Esophagus squamous epithelium (tissue), 5 donors: ENCODE measurements around the gene FIBP. TPM values are rescaled to one million over a fixed set of nuclear protein-coding genes. Genes with fewer than 3 reads are reported as not detected.

ENCODE experiments used
- DNase-seq: peaks from one replicate; lab custom pipeline; 2025; lab: John Stamatoyannopoulos, UW
- H3K27ac ChIP-seq, 4 donors: fragments of 200-600 bp; sonication (generic); one replicate each; pipeline ENCODE4 v1.5.1; 2016 to 2019; ENCODE audit warnings: mild to moderate bottlenecking in 1 of 4
- H3K27me3 ChIP-seq, 4 donors: fragments of 200-600 bp; sonication (generic); 1 replicate in 3 of 4; 2 replicates in 1 of 4; pipeline versions ENCODE4 v1.5.1 to v1.6.0; 2017 to 2021; ENCODE audit warnings: antibody characterized with exemption in 1 of 4
- H3K36me3 ChIP-seq, 3 donors: fragments of 200-600 bp; sonication (generic); one replicate each; pipeline ENCODE4 v1.5.1; 2016 to 2019
- H3K4me1 ChIP-seq, 3 donors: fragments of 200-600 bp; sonication (generic); one replicate each; pipeline ENCODE4 v1.5.1; 2017 to 2019
- H3K4me3 ChIP-seq, 4 donors: fragments of 200-600 bp; sonication (generic); 1 replicate in 3 of 4; 2 replicates in 1 of 4; pipeline ENCODE4 v1.5.1; 2016 to 2019; ENCODE audit warnings: mild to moderate bottlenecking in 2 of 4, moderate library complexity in 1 of 4
- H3K9me3 ChIP-seq, 3 donors: fragments of 200-600 bp; sonication (generic); one replicate each; pipeline ENCODE4 v1.5.1; 2016 to 2019
- CTCF ChIP-seq, 6 experiments: fragments of 450-650 bp in 4 of 6; fragments of 200-600 bp in 2 of 6; sonication (generic) in 2 of 6; IDR thresholded peaks; one replicate each; pipeline ENCODE4 v1.5.1; 2016 to 2019; ENCODE audit warnings: antibody characterized with exemption in 6 of 6, mild to moderate bottlenecking in 4 of 6, moderate library complexity in 4 of 6
- POLR2A ChIP-seq, 4 donors: fragments of 450-650 bp; IDR thresholded peaks; one replicate each; pipeline ENCODE4 v1.6.1; 2017; ENCODE audit warnings: antibody characterized with exemption in 4 of 4, mild to moderate bottlenecking in 4 of 4, moderate library complexity in 3 of 4
- WGBS, 2 donors: methylation state at CpG; one replicate each; pipeline ENCODE4 v1.1.5; 2018; 5-methylcytosine and 5-hydroxymethylcytosine counted together
- intact Hi-C: fragments of 100-400 bp; cut with DNase I; formaldehyde crosslinking; loops from one replicate; pipeline ENCODE4 v1.15.0; 2022
- total RNA-seq, 4 donors: library from RNA; depleted of rRNA; stranded (reverse); fragments of >200 nt; gene quantifications; one replicate each; pipeline ENCODE4 v1.1.0, GENCODE V29; 2016
- donor health status: DM: yes; HTN: yes; CAD: no.

Gene FIBP
- total RNA-seq, 4 donors from 2014 or later, result 35.7 to 60.1 (median 38.4) TPM

- 3 to 14% methylated on average over 8 to 11 of the region's 57 CpGs for WGBS, 2 donors
- intact Hi-C loops, result no loop called here
- Histone ChIP-seq H3K36me3 (peaks cover 0 to 30% (median 0%) of the 10 kb centered on the region in 3 donors), H3K9me3 (no peaks in the 10 kb centered on the region), H3K27ac (peak overlapping the region; percentile 93 to 98 (median 97)), H3K4me1 (peaks cover 53 to 78% (median 57%) of the 10 kb centered on the region in 3 donors), H3K27me3 (no peaks in the 10 kb centered on the region), H3K4me3 (peak overlapping the region; percentile 64 to 90 (median 83))
- TF ChIP-seq POLR2A (IDR thresholded peaks at IDR 0.05) (peak in 1 of 4 donors; percentile 11), CTCF (IDR thresholded peaks at IDR 0.05) (peak in 1 of 6 experiments; percentile 3)
- no peak for DNase-seq
Measured at GRCh38 chr11:65891219-65892136, 3.2 kb upstream of the FIBP start.

GRCh38 chr11:65890324-65891218 lies 2.3 kb upstream of the FIBP start, which contains the start of gene CCDC85B:
Gene CCDC85B (plus strand): TSS chr11:65890673. CDS start chr11:65890784, 111 bp downstream.
- intact Hi-C loops, result no loop called here
- H3K27ac ChIP-seq, result peak within 1 kb of the TSS; percentile 93 to 98 (median 97)
- no peaks in the 10 kb centered on the region for H3K27me3 ChIP-seq
- no peaks in the 10 kb centered on the region for H3K9me3 ChIP-seq
- peak within 1 kb of the TSS; percentile 64 to 90 (median 83) for H3K4me3 ChIP-seq
- peak; percentile 91 for DNase-seq
- TF ChIP-seq CTCF (IDR thresholded peaks at IDR 0.05) (peak in 3 of 6 experiments; percentile 20 to 25 (median 20)), POLR2A (IDR thresholded peaks at IDR 0.05) (peak in 3 of 4 donors; percentile 82 to 99 (median 96))
- H3K36me3 ChIP-seq, result peaks cover 0 to 38% (median 3%) of the 10 kb centered on the region in 3 donors
- WGBS, 2 donors, result 0% methylated on average over 7 to 9 of the region's 94 CpGs
- H3K4me1 ChIP-seq, result peaks cover 53 to 82% (median 57%) of the 10 kb centered on the region in 3 donors

- no peak for DNase-seq
- Histone ChIP-seq H3K27me3 (no peaks in the 10 kb centered on the region), H3K36me3 (peaks cover 0 to 52% (median 11%) of the 10 kb centered on the region in 3 donors), H3K9me3 (no peaks in the 10 kb centered on the region), H3K4me1 (peaks cover 37 to 74% (median 40%) of the 10 kb centered on the region in 3 donors), H3K27ac (peak overlapping the region; percentile 93 to 98 (median 97)), H3K4me3 (peak overlapping the region; percentile 56 to 90 (median 83))
- WGBS, 2 donors, result 3 to 50% methylated on average over 1 to 6 of the region's 23 CpGs
- intact Hi-C loops, result no loop called here
- TF ChIP-seq POLR2A (IDR thresholded peaks at IDR 0.05) (no peak), CTCF (IDR thresholded peaks at IDR 0.05) (no peak)
Measured at GRCh38 chr11:65887723-65888162, 528 bp downstream of the FIBP start.

- Histone ChIP-seq H3K27ac (peak overlapping the region; percentile 93 to 98 (median 97)), H3K36me3 (peaks cover 0 to 52% (median 11%) of the 10 kb centered on the region in 3 donors), H3K9me3 (no peaks in the 10 kb centered on the region), H3K4me1 (peaks cover 30 to 67% (median 34%) of the 10 kb centered on the region in 3 donors), H3K4me3 (peak overlapping the region in 3 of 4 donors; percentile 83 to 90 (median 83)), H3K27me3 (no peaks in the 10 kb centered on the region)
- no peak for DNase-seq
- intact Hi-C loops, result no loop called here
- WGBS, 2 donors, result 73 to 81% methylated on average over 8 to 14 of the region's 14 CpGs
- no peak for TF ChIP-seq CTCF (IDR thresholded peaks at IDR 0.05)
- TF ChIP-seq POLR2A (IDR thresholded peaks at IDR 0.05), result no peak
Measured at GRCh38 chr11:65886826-65887722, 1.2 kb downstream of the FIBP start.
